ENCODE measurements around the gene OAS2.

The OAS2 gene

DNA sequence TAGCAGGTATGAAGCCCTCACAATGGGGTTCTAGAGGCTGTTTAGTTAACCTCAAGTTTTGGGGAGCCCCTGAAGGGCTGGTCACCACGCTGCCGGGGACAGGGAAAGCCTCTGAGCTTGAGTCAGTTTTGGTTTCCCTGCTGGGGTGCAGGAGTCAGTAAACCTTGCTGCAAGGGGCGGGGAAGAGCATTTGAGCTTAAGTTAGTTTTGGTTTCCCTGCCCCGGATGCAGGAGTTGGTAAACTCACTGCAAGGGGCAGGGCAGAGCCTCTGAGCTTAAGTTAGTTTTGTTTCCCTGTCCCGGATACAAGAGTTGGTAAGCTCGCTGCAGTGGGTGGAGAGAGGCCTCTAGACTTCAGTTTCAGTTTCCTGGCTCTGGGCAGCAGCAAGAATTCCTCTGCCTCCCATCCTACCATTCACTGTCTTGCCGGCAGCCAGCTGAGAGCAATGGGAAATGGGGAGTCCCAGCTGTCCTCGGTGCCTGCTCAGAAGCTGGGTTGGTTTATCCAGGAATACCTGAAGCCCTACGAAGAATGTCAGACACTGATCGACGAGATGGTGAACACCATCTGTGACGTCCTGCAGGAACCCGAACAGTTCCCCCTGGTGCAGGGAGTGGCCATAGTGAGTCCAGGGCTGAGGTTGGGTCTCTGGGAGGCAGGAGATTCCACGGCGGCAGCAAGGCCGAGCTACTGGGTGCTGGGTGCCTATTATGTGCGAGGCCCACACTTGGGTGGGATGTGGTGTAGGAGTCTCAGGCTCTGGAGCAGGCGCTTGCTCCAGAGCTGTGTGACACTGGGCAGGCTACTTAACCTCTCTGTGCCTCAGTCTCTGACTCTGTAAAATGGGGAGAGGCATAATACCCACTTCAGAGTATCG, at the start of gene OAS2:
OAS2 (plus strand) TSS at position 357 of the 878 bp plus-strand sequence; CDS start at position 447, 90 bp downstream.
- Histone ChIP-seq H3K36me3 (no peaks in the 10 kb centered on the region), H3K4me3 (ENCODE audit: low read depth, low read length) (no peak within 1 kb of the TSS), H3K27me3 (ENCODE audit: insufficient read depth, low read depth, severe bottlenecking) (peaks cover 91% of the 10 kb centered on the region), H3K9me3 (ENCODE audit: severe bottlenecking) (peaks cover 6% of the 10 kb centered on the region), H3K27ac (no peak within 1 kb of the TSS)
- no peak for DNase-seq
- TF ChIP-seq, protein P1, sequence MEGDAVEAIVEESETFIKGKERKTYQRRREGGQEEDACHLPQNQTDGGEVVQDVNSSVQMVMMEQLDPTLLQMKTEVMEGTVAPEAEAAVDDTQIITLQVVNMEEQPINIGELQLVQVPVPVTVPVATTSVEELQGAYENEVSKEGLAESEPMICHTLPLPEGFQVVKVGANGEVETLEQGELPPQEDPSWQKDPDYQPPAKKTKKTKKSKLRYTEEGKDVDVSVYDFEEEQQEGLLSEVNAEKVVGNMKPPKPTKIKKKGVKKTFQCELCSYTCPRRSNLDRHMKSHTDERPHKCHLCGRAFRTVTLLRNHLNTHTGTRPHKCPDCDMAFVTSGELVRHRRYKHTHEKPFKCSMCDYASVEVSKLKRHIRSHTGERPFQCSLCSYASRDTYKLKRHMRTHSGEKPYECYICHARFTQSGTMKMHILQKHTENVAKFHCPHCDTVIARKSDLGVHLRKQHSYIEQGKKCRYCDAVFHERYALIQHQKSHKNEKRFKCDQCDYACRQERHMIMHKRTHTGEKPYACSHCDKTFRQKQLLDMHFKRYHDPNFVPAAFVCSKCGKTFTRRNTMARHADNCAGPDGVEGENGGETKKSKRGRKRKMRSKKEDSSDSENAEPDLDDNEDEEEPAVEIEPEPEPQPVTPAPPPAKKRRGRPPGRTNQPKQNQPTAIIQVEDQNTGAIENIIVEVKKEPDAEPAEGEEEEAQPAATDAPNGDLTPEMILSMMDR (IDR thresholded peaks at IDR 0.05; ENCODE audit: low read depth, low read length) = no peak

GRCh38 chr12:112928978-112929377, 49.3 kb upstream of the OAS2 start:
- H3K9me3 ChIP-seq (ENCODE audit: severe bottlenecking) = peaks cover 16% of the 10 kb centered on the region
- H3K4me3 ChIP-seq (ENCODE audit: low read depth, low read length) = no peak overlapping the region

DNA sequence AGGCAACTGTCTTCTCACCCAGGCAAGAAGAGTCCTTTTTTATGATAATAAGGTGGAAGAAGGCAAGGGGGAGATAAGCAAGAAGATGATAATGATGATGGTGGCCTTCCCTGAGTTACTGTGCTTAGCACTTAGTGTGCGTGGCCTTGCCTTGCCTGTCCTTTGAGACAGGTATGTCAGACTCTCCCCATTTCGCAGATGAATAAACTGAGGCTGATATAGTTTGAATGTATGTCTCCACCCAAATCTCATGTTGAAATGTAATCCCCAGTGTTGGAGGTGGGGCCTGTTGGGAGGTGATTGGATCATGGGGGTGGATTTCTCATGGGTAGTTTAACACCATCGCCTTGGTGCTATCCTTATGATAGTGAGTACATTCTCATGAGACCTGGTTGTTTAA, 48.6 kb upstream of the OAS2 start:
- DNase-seq = no peak
- Histone ChIP-seq H3K9me3 (ENCODE audit: severe bottlenecking) (peaks cover 16% of the 10 kb centered on the region), H3K27ac (no peak overlapping the region), H3K27me3 (ENCODE audit: insufficient read depth, low read depth, severe bottlenecking) (peaks cover 63% of the 10 kb centered on the region), H3K36me3 (no peaks in the 10 kb centered on the region), H3K4me3 (ENCODE audit: low read depth, low read length) (no peak overlapping the region)
- TF ChIP-seq, protein P1 (IDR thresholded peaks at IDR 0.05; ENCODE audit: low read depth, low read length) = no peak

More at GRCh38 chr12:112928978-112929377, 49.3 kb upstream of the OAS2 start:
- Histone ChIP-seq H3K36me3 (no peaks in the 10 kb centered on the region), H3K27me3 (ENCODE audit: insufficient read depth, low read depth, severe bottlenecking) (peaks cover 69% of the 10 kb centered on the region), H3K27ac (no peak overlapping the region)
- no peak for DNase-seq
- TF ChIP-seq, protein P1 (IDR thresholded peaks at IDR 0.05; ENCODE audit: low read depth, low read length) = no peak

DNA sequence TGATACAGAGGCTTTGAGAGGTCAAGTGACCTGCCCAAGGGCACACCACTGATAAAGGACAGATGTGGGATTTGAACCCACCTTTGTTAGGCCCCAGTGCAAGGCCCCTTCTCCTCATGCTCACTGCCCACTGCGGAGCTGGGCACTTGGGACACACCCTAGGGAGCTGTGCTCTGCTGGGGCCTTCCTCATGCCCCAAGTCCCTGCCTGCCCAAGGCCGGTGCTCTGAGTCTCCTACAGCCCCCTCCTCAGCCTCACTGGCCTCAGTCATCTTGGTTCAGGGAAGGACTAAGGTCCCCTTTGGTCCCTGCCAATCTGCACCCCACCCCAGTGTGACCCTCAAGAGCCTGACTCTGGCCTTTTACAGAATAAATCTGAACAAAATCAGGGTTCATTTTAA, 48.0 kb upstream of the OAS2 start:
- Histone ChIP-seq H3K27me3 (ENCODE audit: insufficient read depth, low read depth, severe bottlenecking) (peaks cover 60% of the 10 kb centered on the region), H3K27ac (no peak overlapping the region), H3K9me3 (ENCODE audit: severe bottlenecking) (peaks cover 18% of the 10 kb centered on the region), H3K4me3 (ENCODE audit: low read depth, low read length) (no peak overlapping the region), H3K36me3 (no peaks in the 10 kb centered on the region)
- DNase-seq = no peak
- TF ChIP-seq, protein P1 (IDR thresholded peaks at IDR 0.05; ENCODE audit: low read depth, low read length) = no peak

- DNase-seq = no peak
- TF ChIP-seq, protein P1 (IDR thresholded peaks at IDR 0.05; ENCODE audit: low read depth, low read length) = no peak
- no peak overlapping the region for H3K4me3 ChIP-seq (ENCODE audit: low read depth, low read length)
- no peak overlapping the region for H3K27ac ChIP-seq
- no peaks in the 10 kb centered on the region for H3K36me3 ChIP-seq
- peaks cover 61% of the 10 kb centered on the region for H3K27me3 ChIP-seq (ENCODE audit: insufficient read depth, low read depth, severe bottlenecking)
- H3K9me3 ChIP-seq (ENCODE audit: severe bottlenecking) = peaks cover 13% of the 10 kb centered on the region
Observed at GRCh38 chr12:112932485-112933128, 45.7 kb upstream of the OAS2 start.
